ENCODE measurements around the gene GRM7.

DNA sequence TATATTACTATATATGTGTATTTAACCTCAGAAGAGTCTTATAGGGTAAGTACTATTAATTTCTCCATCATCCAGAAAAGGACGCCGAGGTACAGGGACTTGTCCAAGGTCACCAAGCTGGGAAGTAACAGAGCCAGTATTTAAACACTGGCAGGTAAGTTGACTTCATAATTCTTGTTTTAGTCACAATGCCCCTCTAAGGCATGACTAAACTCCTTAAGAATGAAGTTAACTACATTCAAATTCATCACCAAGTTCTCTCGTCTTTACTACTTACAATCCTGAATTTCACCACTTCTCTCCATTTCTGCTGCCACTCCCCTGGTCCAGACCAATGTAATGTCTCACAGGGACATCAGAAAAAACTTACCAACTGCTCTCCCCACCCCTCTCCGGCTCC is 312.1 kb downstream of the GRM7 start:
- TF ChIP-seq, protein P1, sequence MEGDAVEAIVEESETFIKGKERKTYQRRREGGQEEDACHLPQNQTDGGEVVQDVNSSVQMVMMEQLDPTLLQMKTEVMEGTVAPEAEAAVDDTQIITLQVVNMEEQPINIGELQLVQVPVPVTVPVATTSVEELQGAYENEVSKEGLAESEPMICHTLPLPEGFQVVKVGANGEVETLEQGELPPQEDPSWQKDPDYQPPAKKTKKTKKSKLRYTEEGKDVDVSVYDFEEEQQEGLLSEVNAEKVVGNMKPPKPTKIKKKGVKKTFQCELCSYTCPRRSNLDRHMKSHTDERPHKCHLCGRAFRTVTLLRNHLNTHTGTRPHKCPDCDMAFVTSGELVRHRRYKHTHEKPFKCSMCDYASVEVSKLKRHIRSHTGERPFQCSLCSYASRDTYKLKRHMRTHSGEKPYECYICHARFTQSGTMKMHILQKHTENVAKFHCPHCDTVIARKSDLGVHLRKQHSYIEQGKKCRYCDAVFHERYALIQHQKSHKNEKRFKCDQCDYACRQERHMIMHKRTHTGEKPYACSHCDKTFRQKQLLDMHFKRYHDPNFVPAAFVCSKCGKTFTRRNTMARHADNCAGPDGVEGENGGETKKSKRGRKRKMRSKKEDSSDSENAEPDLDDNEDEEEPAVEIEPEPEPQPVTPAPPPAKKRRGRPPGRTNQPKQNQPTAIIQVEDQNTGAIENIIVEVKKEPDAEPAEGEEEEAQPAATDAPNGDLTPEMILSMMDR (IDR thresholded peaks at IDR 0.05; ENCODE audit: poor library complexity, severe bottlenecking) = no peak
- TF ChIP-seq TAF1 (IDR thresholded peaks at IDR 0.05; ENCODE audit: low read depth) (no peak), POLR2AphosphoS5 (IDR thresholded peaks at IDR 0.05) (no peak)
- TF ChIP-seq, protein P2, sequence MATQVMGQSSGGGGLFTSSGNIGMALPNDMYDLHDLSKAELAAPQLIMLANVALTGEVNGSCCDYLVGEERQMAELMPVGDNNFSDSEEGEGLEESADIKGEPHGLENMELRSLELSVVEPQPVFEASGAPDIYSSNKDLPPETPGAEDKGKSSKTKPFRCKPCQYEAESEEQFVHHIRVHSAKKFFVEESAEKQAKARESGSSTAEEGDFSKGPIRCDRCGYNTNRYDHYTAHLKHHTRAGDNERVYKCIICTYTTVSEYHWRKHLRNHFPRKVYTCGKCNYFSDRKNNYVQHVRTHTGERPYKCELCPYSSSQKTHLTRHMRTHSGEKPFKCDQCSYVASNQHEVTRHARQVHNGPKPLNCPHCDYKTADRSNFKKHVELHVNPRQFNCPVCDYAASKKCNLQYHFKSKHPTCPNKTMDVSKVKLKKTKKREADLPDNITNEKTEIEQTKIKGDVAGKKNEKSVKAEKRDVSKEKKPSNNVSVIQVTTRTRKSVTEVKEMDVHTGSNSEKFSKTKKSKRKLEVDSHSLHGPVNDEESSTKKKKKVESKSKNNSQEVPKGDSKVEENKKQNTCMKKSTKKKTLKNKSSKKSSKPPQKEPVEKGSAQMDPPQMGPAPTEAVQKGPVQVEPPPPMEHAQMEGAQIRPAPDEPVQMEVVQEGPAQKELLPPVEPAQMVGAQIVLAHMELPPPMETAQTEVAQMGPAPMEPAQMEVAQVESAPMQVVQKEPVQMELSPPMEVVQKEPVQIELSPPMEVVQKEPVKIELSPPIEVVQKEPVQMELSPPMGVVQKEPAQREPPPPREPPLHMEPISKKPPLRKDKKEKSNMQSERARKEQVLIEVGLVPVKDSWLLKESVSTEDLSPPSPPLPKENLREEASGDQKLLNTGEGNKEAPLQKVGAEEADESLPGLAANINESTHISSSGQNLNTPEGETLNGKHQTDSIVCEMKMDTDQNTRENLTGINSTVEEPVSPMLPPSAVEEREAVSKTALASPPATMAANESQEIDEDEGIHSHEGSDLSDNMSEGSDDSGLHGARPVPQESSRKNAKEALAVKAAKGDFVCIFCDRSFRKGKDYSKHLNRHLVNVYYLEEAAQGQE (IDR thresholded peaks at IDR 0.05; ENCODE audit: borderline replicate concordance) = no peak
